Gastrocnemius medialis (tissue), 4 donors: Measurements from ENCODE around the gene HUNK.

ENCODE experiments used
- POLR2A ChIP-seq, 2 donors: fragments of 450-650 bp; IDR thresholded peaks; one replicate each; pipeline ENCODE4 v1.6.1; 2017; ENCODE audit warnings: antibody characterized with exemption in 2 of 2, mild to moderate bottlenecking in 2 of 2, moderate library complexity in 2 of 2
- TF ChIP-seq, protein P1 (sequence below), 5 experiments: fragments of 450-650 bp in 3 of 5; fragments of 200-600 bp in 2 of 5; sonication (generic) in 2 of 5; IDR thresholded peaks in 4 of 5; conservative IDR thresholded peaks in 1 of 5; 1 replicate in 4 of 5; 2 replicates in 1 of 5; pipeline ENCODE4 v1.5.1; 2016 to 2019; ENCODE audit warnings: antibody characterized with exemption in 5 of 5, mild to moderate bottlenecking in 3 of 5, moderate library complexity in 3 of 5

DNA sequence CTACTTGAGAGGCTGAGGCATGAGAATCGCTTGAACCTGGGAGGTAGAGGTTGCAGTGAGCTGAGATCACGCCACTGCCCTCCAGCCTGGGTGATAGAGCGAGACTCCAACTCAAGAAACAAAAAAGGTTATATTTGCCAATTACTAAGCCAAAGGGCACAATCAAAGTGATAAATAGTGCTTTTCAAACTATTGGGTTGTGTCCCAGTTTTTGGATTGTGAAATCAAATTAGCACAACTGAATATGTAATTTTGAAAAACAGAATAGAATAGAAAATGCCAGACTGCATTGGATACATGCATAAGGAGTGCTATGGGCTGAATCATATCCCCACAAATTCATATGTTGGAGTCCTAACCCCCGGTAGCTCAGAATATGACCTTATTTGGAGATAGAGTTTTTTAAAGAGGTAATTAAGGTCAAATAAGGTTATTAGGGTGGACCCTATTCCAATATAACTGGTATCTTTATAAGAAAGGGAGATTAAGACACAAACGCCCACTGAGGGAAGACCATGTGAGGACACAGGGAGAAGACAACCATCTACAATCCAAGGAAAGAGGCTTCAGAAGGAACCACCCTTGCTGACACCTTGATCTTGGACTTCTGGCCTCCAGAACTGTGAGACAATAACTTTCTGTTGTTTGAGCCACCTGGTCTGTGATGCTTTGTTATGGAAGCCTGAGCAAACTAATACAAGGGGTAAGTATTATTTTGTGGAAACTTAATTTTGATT lies 42.9 kb upstream of the HUNK start:
- TF ChIP-seq, protein P1, sequence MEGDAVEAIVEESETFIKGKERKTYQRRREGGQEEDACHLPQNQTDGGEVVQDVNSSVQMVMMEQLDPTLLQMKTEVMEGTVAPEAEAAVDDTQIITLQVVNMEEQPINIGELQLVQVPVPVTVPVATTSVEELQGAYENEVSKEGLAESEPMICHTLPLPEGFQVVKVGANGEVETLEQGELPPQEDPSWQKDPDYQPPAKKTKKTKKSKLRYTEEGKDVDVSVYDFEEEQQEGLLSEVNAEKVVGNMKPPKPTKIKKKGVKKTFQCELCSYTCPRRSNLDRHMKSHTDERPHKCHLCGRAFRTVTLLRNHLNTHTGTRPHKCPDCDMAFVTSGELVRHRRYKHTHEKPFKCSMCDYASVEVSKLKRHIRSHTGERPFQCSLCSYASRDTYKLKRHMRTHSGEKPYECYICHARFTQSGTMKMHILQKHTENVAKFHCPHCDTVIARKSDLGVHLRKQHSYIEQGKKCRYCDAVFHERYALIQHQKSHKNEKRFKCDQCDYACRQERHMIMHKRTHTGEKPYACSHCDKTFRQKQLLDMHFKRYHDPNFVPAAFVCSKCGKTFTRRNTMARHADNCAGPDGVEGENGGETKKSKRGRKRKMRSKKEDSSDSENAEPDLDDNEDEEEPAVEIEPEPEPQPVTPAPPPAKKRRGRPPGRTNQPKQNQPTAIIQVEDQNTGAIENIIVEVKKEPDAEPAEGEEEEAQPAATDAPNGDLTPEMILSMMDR (IDR thresholded peaks at IDR 0.05 in 4 of 5, conservative IDR thresholded peaks at IDR 0.05 in 1 of 5): no peak
- TF ChIP-seq POLR2A (IDR thresholded peaks at IDR 0.05): no peak
